GM18867 (cell line): Measurements from ENCODE around the gene UBA7.
"Not testable (repeated sequence)": the region's sequence is repeated elsewhere in the genome, so short reads cannot be mapped to it uniquely, and the experiment has no call there.

Experiments
- ATAC-seq: cut with Tn5 transposase; IDR thresholded peaks from one replicate; pipeline ENCODE4 v1.9.1; 2021; ENCODE audit warnings: mild to moderate bottlenecking, moderate library complexity; ENCODE audit not compliant: unreplicated experiment

UBA7 gene

GRCh38 chr3:49813497-49814174 is at the start of gene UBA7:
UBA7 (minus strand) TSS chr3:49813953; CDS start chr3:49813787, 166 bp downstream.
- no peak for ATAC-seq

GRCh38 chr3:49859576-49860305 is 46.0 kb upstream of the UBA7 start:
- no peak for ATAC-seq

- ATAC-seq = peak; percentile 92
Observed at GRCh38 chr3:49856181-49857005, 42.6 kb upstream of the UBA7 start, which contains the start of gene TRAIP. TRAIP (minus strand) TSS chr3:49856564; CDS start chr3:49856453, 111 bp downstream.

GRCh38 chr3:49855662-49856061 is 41.9 kb upstream of the UBA7 start:
- ATAC-seq = no peak

GRCh38 chr3:49845694-49846093 is 31.9 kb upstream of the UBA7 start:
- no peak for ATAC-seq

- no peak for ATAC-seq
Observed at GRCh38 chr3:49844464-49845183, 30.9 kb upstream of the UBA7 start.

GRCh38 chr3:49842843-49843517 is 29.2 kb upstream of the UBA7 start:
- ATAC-seq = no peak

- no peak for ATAC-seq
Observed at GRCh38 chr3:49841806-49842205, 28.1 kb upstream of the UBA7 start.

- no peak for ATAC-seq
Observed at GRCh38 chr3:49841126-49841696, 27.5 kb upstream of the UBA7 start.

- no peak for ATAC-seq
Observed at GRCh38 chr3:49840388-49840787, 26.6 kb upstream of the UBA7 start.

GRCh38 chr3:49839193-49839809 is 25.5 kb upstream of the UBA7 start:
- no peak for ATAC-seq

GRCh38 chr3:49831341-49831740 is 17.6 kb upstream of the UBA7 start:
- no peak for ATAC-seq

GRCh38 chr3:49826016-49826415 is 12.3 kb upstream of the UBA7 start:
- ATAC-seq = no peak

- ATAC-seq = not testable (repeated sequence)
Observed at GRCh38 chr3:49823131-49823530, 9.4 kb upstream of the UBA7 start.

- ATAC-seq = no peak
Observed at GRCh38 chr3:49812916-49813496, 747 bp downstream of the UBA7 start.

- no peak for ATAC-seq
Observed at GRCh38 chr3:49807431-49808114, 6.2 kb downstream of the UBA7 start.

- ATAC-seq = no peak
Observed at GRCh38 chr3:49806850-49807249, 6.9 kb downstream of the UBA7 start.

- no peak for ATAC-seq
Observed at GRCh38 chr3:49805897-49806701, 7.7 kb downstream of the UBA7 start.
